ENCODE data around the gene DYNC1H1.

DNA sequence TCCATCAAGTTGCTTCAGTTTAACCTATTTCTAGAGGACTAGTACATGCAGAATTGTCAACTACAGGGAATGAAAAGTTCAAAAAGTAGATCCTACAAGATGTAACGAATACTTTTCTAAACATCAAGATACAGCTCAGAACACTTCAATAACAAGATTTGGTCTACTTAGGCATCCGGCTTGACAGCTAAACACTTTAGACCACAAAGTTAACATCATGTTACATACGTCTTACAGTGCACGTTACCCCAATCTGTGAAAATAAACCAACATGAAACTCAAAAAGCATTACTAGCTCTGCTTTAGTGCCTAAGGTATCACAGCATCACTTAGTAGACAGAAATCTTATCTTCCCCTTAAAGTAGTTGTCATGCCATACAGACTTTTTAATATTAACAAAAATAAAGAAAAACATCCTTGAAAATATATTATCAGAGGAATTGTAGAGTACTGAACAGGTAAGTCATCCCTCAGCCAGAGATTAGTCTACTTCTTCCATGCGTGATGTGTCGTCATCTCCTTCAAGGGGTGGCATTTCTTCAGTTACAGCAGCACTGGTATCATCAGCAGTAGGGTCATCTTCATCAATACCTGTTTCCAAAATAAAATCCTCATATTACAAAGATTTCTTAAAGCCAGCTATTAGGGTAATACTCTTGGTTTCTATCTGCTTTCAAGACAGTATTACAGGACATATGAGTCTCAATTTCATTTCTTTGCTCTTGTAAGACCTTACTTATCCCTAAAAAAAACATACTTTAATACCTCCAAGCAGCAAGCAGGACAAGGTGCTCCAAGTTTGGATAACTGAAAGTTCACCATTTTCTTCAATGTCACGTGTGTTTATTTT lies 117.1 kb downstream of the DYNC1H1 start:
- TF ChIP-seq POLR2A (IDR thresholded peaks at IDR 0.05) = no peak
- TF ChIP-seq, protein P1, sequence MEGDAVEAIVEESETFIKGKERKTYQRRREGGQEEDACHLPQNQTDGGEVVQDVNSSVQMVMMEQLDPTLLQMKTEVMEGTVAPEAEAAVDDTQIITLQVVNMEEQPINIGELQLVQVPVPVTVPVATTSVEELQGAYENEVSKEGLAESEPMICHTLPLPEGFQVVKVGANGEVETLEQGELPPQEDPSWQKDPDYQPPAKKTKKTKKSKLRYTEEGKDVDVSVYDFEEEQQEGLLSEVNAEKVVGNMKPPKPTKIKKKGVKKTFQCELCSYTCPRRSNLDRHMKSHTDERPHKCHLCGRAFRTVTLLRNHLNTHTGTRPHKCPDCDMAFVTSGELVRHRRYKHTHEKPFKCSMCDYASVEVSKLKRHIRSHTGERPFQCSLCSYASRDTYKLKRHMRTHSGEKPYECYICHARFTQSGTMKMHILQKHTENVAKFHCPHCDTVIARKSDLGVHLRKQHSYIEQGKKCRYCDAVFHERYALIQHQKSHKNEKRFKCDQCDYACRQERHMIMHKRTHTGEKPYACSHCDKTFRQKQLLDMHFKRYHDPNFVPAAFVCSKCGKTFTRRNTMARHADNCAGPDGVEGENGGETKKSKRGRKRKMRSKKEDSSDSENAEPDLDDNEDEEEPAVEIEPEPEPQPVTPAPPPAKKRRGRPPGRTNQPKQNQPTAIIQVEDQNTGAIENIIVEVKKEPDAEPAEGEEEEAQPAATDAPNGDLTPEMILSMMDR (IDR thresholded peaks at IDR 0.05) = no peak
